DOHH2 (cell line): Measurements from ENCODE around the gene NMT2.

ENCODE experiments used
- EZH2phosphoT487 ChIP-seq: fragments of 200-600 bp; sonication (generic); IDR thresholded peaks from 2 replicates; pipeline ENCODE4 v1.6.1; 2017; ENCODE audit warnings: borderline replicate concordance, mild to moderate bottlenecking, antibody characterized with exemption, low read length, moderate library complexity, mixed read lengths
- TF ChIP-seq, protein P1 (sequence below): fragments of 200-600 bp; sonication (generic); IDR thresholded peaks from one replicate; pipeline ENCODE4 v1.5.1; 2014; ENCODE audit warnings: antibody characterized with exemption, mild to moderate bottlenecking, low read depth, low read length; ENCODE audit not compliant: poor library complexity, severe bottlenecking

- TF ChIP-seq, protein P1, sequence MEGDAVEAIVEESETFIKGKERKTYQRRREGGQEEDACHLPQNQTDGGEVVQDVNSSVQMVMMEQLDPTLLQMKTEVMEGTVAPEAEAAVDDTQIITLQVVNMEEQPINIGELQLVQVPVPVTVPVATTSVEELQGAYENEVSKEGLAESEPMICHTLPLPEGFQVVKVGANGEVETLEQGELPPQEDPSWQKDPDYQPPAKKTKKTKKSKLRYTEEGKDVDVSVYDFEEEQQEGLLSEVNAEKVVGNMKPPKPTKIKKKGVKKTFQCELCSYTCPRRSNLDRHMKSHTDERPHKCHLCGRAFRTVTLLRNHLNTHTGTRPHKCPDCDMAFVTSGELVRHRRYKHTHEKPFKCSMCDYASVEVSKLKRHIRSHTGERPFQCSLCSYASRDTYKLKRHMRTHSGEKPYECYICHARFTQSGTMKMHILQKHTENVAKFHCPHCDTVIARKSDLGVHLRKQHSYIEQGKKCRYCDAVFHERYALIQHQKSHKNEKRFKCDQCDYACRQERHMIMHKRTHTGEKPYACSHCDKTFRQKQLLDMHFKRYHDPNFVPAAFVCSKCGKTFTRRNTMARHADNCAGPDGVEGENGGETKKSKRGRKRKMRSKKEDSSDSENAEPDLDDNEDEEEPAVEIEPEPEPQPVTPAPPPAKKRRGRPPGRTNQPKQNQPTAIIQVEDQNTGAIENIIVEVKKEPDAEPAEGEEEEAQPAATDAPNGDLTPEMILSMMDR = no peak
- no peak for TF ChIP-seq EZH2phosphoT487
Measured at GRCh38 chr10:15216700-15217099, 48.2 kb upstream of the NMT2 start.
